Common myeloid progenitor, CD34-positive (primary cell): ENCODE data around the gene IMP3.

Experiments used
- CTCF ChIA-PET: fragments of 350-600 bp; sonication (Branson Sonifier 250); formaldehyde crosslinking; loops from one replicate; lab custom pipeline; 2021; ENCODE audit warnings: antibody characterized with exemption; lab: Charles Lee
- POLR2A ChIA-PET: fragments of 350-600 bp; sonication (Branson Sonifier 250); formaldehyde crosslinking; loops from one replicate; lab custom pipeline; 2021; ENCODE audit warnings: antibody characterized with exemption; lab: Charles Lee
- DNase-seq, 3 donors: peaks; one replicate each; pipeline versions ENCODE4 v3.0.0 to v3.0.0-alpha.2; 2013
- H3K27ac ChIP-seq, 2 experiments: 1 replicate in 1 of 2; 2 replicates in 1 of 2; pipeline ENCODE4 v1.7.0; 2013; ENCODE audit warnings: inconsistent platforms in 2 of 2, low read length in 2 of 2, mild to moderate bottlenecking in 2 of 2, low read depth in 1 of 2, moderate library complexity in 1 of 2; ENCODE audit not compliant: severe bottlenecking in 2 of 2, insufficient read depth in 1 of 2, poor library complexity in 1 of 2
- H3K27me3 ChIP-seq, 5 experiments: replicated peaks in 2 of 5; 1 replicate in 3 of 5; 2 replicates in 2 of 5; pipeline versions ENCODE4 v1.6.1 to v1.7.0; 2013; ENCODE audit warnings: low read length in 4 of 5, mild to moderate bottlenecking in 2 of 5, moderate library complexity in 2 of 5, inconsistent platforms in 1 of 5; ENCODE audit not compliant: insufficient read depth in 5 of 5, control insufficient read depth in 4 of 5
- H3K36me3 ChIP-seq, 4 experiments: 1 replicate in 2 of 4; 2 replicates in 2 of 4; pipeline versions ENCODE4 v1.6.1 to v1.7.0; 2013; ENCODE audit warnings: low read length in 3 of 4, control low read depth in 1 of 4, mild to moderate bottlenecking in 1 of 4; ENCODE audit not compliant: control insufficient read depth in 4 of 4, insufficient read depth in 4 of 4
- H3K4me1 ChIP-seq, 4 experiments: 1 replicate in 3 of 4; 2 replicates in 1 of 4; pipeline versions ENCODE4 v1.6.1 to v1.7.1; 2013; ENCODE audit warnings: low read length in 3 of 4, mild to moderate bottlenecking in 3 of 4, control low read depth in 1 of 4, inconsistent platforms in 1 of 4, moderate library complexity in 1 of 4; ENCODE audit not compliant: control insufficient read depth in 4 of 4, insufficient read depth in 4 of 4; ENCODE audit errors: control extremely low read depth in 1 of 4
- H3K4me3 ChIP-seq, 7 experiments: 1 replicate in 4 of 7; 2 replicates in 3 of 7; pipeline versions ENCODE4 v1.5.1 to v1.7.0; 2013; ENCODE audit warnings: mild to moderate bottlenecking in 7 of 7, low read length in 6 of 7, moderate library complexity in 6 of 7, inconsistent platforms in 2 of 7, low read depth in 2 of 7, control low read depth in 1 of 7; ENCODE audit not compliant: insufficient read depth in 4 of 7, control insufficient read depth in 1 of 7; ENCODE audit errors: extremely low read depth in 1 of 7
- H3K9me3 ChIP-seq, 5 experiments: 1 replicate in 4 of 5; 2 replicates in 1 of 5; pipeline versions ENCODE4 v1.6.1 to v1.7.1; 2013; ENCODE audit warnings: low read length in 4 of 5, mild to moderate bottlenecking in 2 of 5, inconsistent platforms in 1 of 5, low read depth in 1 of 5, moderate library complexity in 1 of 5; ENCODE audit not compliant: control insufficient read depth in 4 of 5, insufficient read depth in 2 of 5; ENCODE audit errors: control extremely low read depth in 1 of 5
- WGBS: methylation state at CpG from one replicate; pipeline ENCODE4 v1.1.5; 2013; ENCODE audit not compliant: insufficient coverage; 5-methylcytosine and 5-hydroxymethylcytosine counted together

IMP3 gene

GRCh38 chr15:75677465-75678323 is 37.7 kb upstream of the IMP3 start:
- peaks cover 0 to 2% (median 0%) of the 10 kb centered on the region in 5 experiments for H3K27me3 ChIP-seq
- no peaks in the 10 kb centered on the region for H3K9me3 ChIP-seq
- no peak overlapping the region for H3K4me3 ChIP-seq
- 96% methylated on average over 16 of the region's 16 CpGs for WGBS
- no peak overlapping the region for H3K27ac ChIP-seq
- no peaks in the 10 kb centered on the region for H3K36me3 ChIP-seq
- H3K4me1 ChIP-seq = no peaks in the 10 kb centered on the region
- no peak for DNase-seq
- POLR2A ChIA-PET = no interaction called here
- CTCF ChIA-PET = interaction anchor here (0.9 to 3.5 kb wide), 4 partner anchors 8 to 169 kb away, joined by 3 to 14 read pairs (median 4); no protein-coding TSS in a partner anchor

- 95% methylated on average over 30 of the region's 30 CpGs for WGBS
- CTCF ChIA-PET = interaction anchor here (0.9 to 3.5 kb wide), 5 partner anchors 9 to 84 kb away, joined by 3 to 14 read pairs (median 3); no protein-coding TSS in a partner anchor
- POLR2A ChIA-PET = no interaction called here
- H3K27ac ChIP-seq = no peak overlapping the region
- no peak overlapping the region for H3K4me3 ChIP-seq
- DNase-seq = no peak
- H3K27me3 ChIP-seq = peaks cover 0 to 2% (median 0%) of the 10 kb centered on the region in 5 experiments
- no peaks in the 10 kb centered on the region for H3K36me3 ChIP-seq
- H3K9me3 ChIP-seq = no peaks in the 10 kb centered on the region
- H3K4me1 ChIP-seq = no peaks in the 10 kb centered on the region
Measured at GRCh38 chr15:75676688-75677464, 36.9 kb upstream of the IMP3 start.

GRCh38 chr15:75675579-75676404 is 35.8 kb upstream of the IMP3 start:
- no peak for DNase-seq
- no peak overlapping the region for H3K27ac ChIP-seq
- H3K4me3 ChIP-seq = no peak overlapping the region
- H3K4me1 ChIP-seq = no peaks in the 10 kb centered on the region
- CTCF ChIA-PET = interaction anchor here (0.9 to 3.5 kb wide), 5 partner anchors 10 to 170 kb away, joined by 3 to 14 read pairs (median 3); no protein-coding TSS in a partner anchor
- POLR2A ChIA-PET = no interaction called here
- H3K9me3 ChIP-seq = no peaks in the 10 kb centered on the region
- WGBS = 97% methylated on average over 36 of the region's 41 CpGs
- H3K36me3 ChIP-seq = no peaks in the 10 kb centered on the region
- peaks cover 0 to 4% (median 0%) of the 10 kb centered on the region in 5 experiments for H3K27me3 ChIP-seq

GRCh38 chr15:75674366-75674765 is 34.3 kb upstream of the IMP3 start:
- Histone ChIP-seq H3K4me3 (no peak overlapping the region), H3K36me3 (no peaks in the 10 kb centered on the region), H3K9me3 (no peaks in the 10 kb centered on the region), H3K27ac (no peak overlapping the region), H3K4me1 (no peaks in the 10 kb centered on the region), H3K27me3 (peaks cover 0 to 4% (median 0%) of the 10 kb centered on the region in 5 experiments)
- POLR2A ChIA-PET = no interaction called here
- CTCF ChIA-PET = interaction anchor here (3.5 kb wide), 1 partner anchor 11 kb away, joined by 14 read pairs; no protein-coding TSS in a partner anchor
- DNase-seq = no peak
- 89% methylated on average over 4 of the region's 8 CpGs for WGBS

GRCh38 chr15:75673426-75674235 is 33.6 kb upstream of the IMP3 start:
- POLR2A ChIA-PET = no interaction called here
- no peak for DNase-seq
- no peak overlapping the region for H3K4me3 ChIP-seq
- H3K36me3 ChIP-seq = no peaks in the 10 kb centered on the region
- 91% methylated on average over 10 of the region's 10 CpGs for WGBS
- H3K9me3 ChIP-seq = no peaks in the 10 kb centered on the region
- no peaks in the 10 kb centered on the region for H3K4me1 ChIP-seq
- H3K27ac ChIP-seq = no peak overlapping the region
- CTCF ChIA-PET = interaction anchor here (0.9 to 1.2 kb wide), 3 partner anchors 8 to 164 kb away, joined by 3 to 4 read pairs (median 3); no protein-coding TSS in a partner anchor
- H3K27me3 ChIP-seq = peaks cover 0 to 4% (median 0%) of the 10 kb centered on the region in 5 experiments
